OCI-LY7 (cell line): Measurements from ENCODE around the gene SSNA1. TPM values are rescaled to one million over a fixed set of nuclear protein-coding genes. Genes with fewer than 3 reads are reported as not detected.

Experiments used
- BruUV-seq: library from RNA; stranded (reverse); fragments of 400-500 nt; replicated peaks from 2 replicates; lab custom pipeline; 2021; lab: Mats Ljungman, UMichigan
- CTCF ChIA-PET: fragments of 300-600 bp; sonication (Branson Sonifier 250); formaldehyde crosslinking; loops from one replicate; lab custom pipeline; 2022; ENCODE audit warnings: antibody characterized with exemption; ENCODE audit not compliant: unreplicated experiment; lab: Charles Lee
- POLR2A ChIA-PET: fragments of 300-600 bp; sonication (Branson Sonifier 250); formaldehyde crosslinking; loops from one replicate; lab custom pipeline; 2022; ENCODE audit warnings: antibody characterized with exemption; lab: Charles Lee
- DNase-seq: peaks from one replicate; pipeline ENCODE4 v3.0.0-alpha.2; 2015; ENCODE audit warnings: low spot score
- H2AFZ ChIP-seq: fragments of 200-600 bp; sonication (generic), shearing (Covaris generic); 2 replicates; pipeline ENCODE4 v1.6.1; 2014; ENCODE audit warnings: mild to moderate bottlenecking, antibody characterized with exemption, low read length, moderate library complexity
- H3K27ac ChIP-seq: fragments of 200-600 bp; sonication (generic); 2 replicates; pipeline ENCODE4 v1.5.1; 2014; ENCODE audit warnings: mixed run types, low read depth, mild to moderate bottlenecking, moderate library complexity, low read length, inconsistent platforms; ENCODE audit not compliant: poor library complexity, severe bottlenecking
- H3K36me3 ChIP-seq: fragments of 200-600 bp; sonication (generic); 2 replicates; pipeline ENCODE4 v1.6.1; 2014; ENCODE audit warnings: mild to moderate bottlenecking, antibody characterized with exemption, low read length, moderate library complexity, mixed read lengths; ENCODE audit not compliant: insufficient read depth
- H3K4me1 ChIP-seq: fragments of 200-600 bp; sonication (generic); 2 replicates; pipeline ENCODE4 v1.5.1; 2014; ENCODE audit warnings: mild to moderate bottlenecking, low read length; ENCODE audit not compliant: insufficient read depth, poor library complexity, severe bottlenecking
- H3K4me2 ChIP-seq: fragments of 200-600 bp; sonication (generic); 2 replicates; pipeline ENCODE4 v1.6.1; 2014; ENCODE audit warnings: mild to moderate bottlenecking, low read length
- H3K4me3 ChIP-seq: fragments of 200-600 bp; sonication (generic); 2 replicates; pipeline ENCODE4 v1.5.1; 2014; ENCODE audit warnings: mild to moderate bottlenecking, low read depth, low read length; ENCODE audit not compliant: poor library complexity, severe bottlenecking
- H3K79me2 ChIP-seq: fragments of 200-600 bp; sonication (generic); 2 replicates; pipeline ENCODE4 v1.6.1; 2016; ENCODE audit warnings: low read depth, mild to moderate bottlenecking, low read length, moderate library complexity, mixed read lengths; ENCODE audit not compliant: insufficient read depth
- H3K9me2 ChIP-seq: fragments of 200-600 bp; sonication (generic); 2 replicates; pipeline ENCODE4 v1.6.1; 2016; ENCODE audit warnings: mild to moderate bottlenecking, low read length, mixed read lengths; ENCODE audit not compliant: insufficient read depth
- H3K9me3 ChIP-seq: fragments of 200-600 bp; sonication (generic); 2 replicates; pipeline ENCODE4 v1.6.1; 2014; ENCODE audit warnings: mild to moderate bottlenecking, mixed run types, low read length, mixed read lengths
- H4K20me1 ChIP-seq: fragments of 200-600 bp; sonication (generic); 2 replicates; pipeline ENCODE4 v1.6.1; 2014; ENCODE audit warnings: mild to moderate bottlenecking, antibody characterized with exemption, low read length, moderate library complexity, mixed read lengths; ENCODE audit not compliant: insufficient read depth
- CTCF ChIP-seq: fragments of 200-600 bp; sonication (generic); conservative IDR thresholded peaks from 2 replicates; pipeline ENCODE4 v1.5.1; 2014; ENCODE audit warnings: mild to moderate bottlenecking, antibody characterized with exemption, low read length, moderate library complexity, mixed read lengths
- EZH2phosphoT487 ChIP-seq: fragments of 200-600 bp; sonication (generic); IDR thresholded peaks from 2 replicates; pipeline ENCODE4 v1.6.1; 2018; ENCODE audit warnings: low read depth, borderline replicate concordance, mild to moderate bottlenecking, mixed run types, antibody characterized with exemption, low read length, moderate library complexity, mixed read lengths
- intact Hi-C: fragments of 100-400 bp; cut with micrococcal nuclease; formaldehyde crosslinking; loops from one replicate; pipeline ENCODE4 v1.10.0; 2022; ENCODE audit not compliant: unreplicated experiment
- total RNA-seq, 2 experiments: library from RNA; depleted of rRNA in 1 of 2; stranded (reverse); fragments of >200 nt in 1 of 2; shearing (Covaris generic) in 1 of 2; gene quantifications; 2 replicates each; pipeline ENCODE4 v1.2.3, GENCODE V29; 2014 to 2022

The SSNA1 gene
- total RNA-seq, 2 experiments from 2014 or later = 71.0 to 111 TPM

GRCh38 chr9:137141050-137141810 is 47.2 kb upstream of the SSNA1 start:
- no peaks in the 10 kb centered on the region for H3K79me2 ChIP-seq
- H4K20me1 ChIP-seq = no peaks in the 10 kb centered on the region
- DNase-seq = no peak
- intact Hi-C loops = no loop called here
- H2AFZ ChIP-seq = no peak overlapping the region
- H3K27ac ChIP-seq = no peak overlapping the region
- peaks cover 18% of the 10 kb centered on the region for H3K4me1 ChIP-seq
- TF ChIP-seq CTCF = no peak
- TF ChIP-seq EZH2phosphoT487 = no peak
- no peaks in the 10 kb centered on the region for H3K9me3 ChIP-seq
- no peaks in the 10 kb centered on the region for H3K9me2 ChIP-seq
- no peak overlapping the region for H3K4me2 ChIP-seq
- CTCF ChIA-PET = no interaction called here
- no peaks in the 10 kb centered on the region for H3K36me3 ChIP-seq
- H3K4me3 ChIP-seq = no peak overlapping the region
- BruUV-seq = no TSS peak
- POLR2A ChIA-PET = interaction anchor here (1.0 kb wide), 1 partner anchor 12 kb away, joined by 4 read pairs; no protein-coding TSS in a partner anchor

GRCh38 chr9:137141976-137142936 is 46.2 kb upstream of the SSNA1 start:
- ChIA-PET POLR2A (no interaction called here), CTCF (no interaction called here)
- H3K9me3 ChIP-seq = no peaks in the 10 kb centered on the region
- DNase-seq = no peak
- no peak for TF ChIP-seq EZH2phosphoT487
- TF ChIP-seq CTCF = no peak
- no peaks in the 10 kb centered on the region for H4K20me1 ChIP-seq
- H3K4me2 ChIP-seq = no peak overlapping the region
- no TSS peak for BruUV-seq
- no peak overlapping the region for H2AFZ ChIP-seq
- no peak overlapping the region for H3K27ac ChIP-seq
- H3K9me2 ChIP-seq = no peaks in the 10 kb centered on the region
- intact Hi-C loops = no loop called here
- H3K4me3 ChIP-seq = no peak overlapping the region
- H3K79me2 ChIP-seq = no peaks in the 10 kb centered on the region
- no peaks in the 10 kb centered on the region for H3K36me3 ChIP-seq
- peaks cover 8% of the 10 kb centered on the region for H3K4me1 ChIP-seq
